ENCODE data around the gene ERBIN. TPM values are rescaled to one million over a fixed set of nuclear protein-coding genes. Genes with fewer than 3 reads are reported as not detected.

ERBIN gene
- total and polyA plus RNA-seq, 2 of the 13 experiments (the other 11 are each of a cell fraction or from before 2014, with no cell fraction given): 14.4 to 41.7 TPM

- no peak for TF ChIP-seq ZBTB40 (IDR thresholded peaks at IDR 0.05)
- no peak for TF ChIP-seq ZBTB40 (CRISPR knock-in tag; IDR thresholded peaks at IDR 0.05)
- TF ChIP-seq ADNP (CRISPR knock-in tag; IDR thresholded peaks at IDR 0.05): no peak
- TF ChIP-seq PAXIP1 (CRISPR knock-in tag; conservative IDR thresholded peaks at IDR 0.05): no peak
- no peak for TF ChIP-seq NAIF1 (CRISPR knock-in tag; IDR thresholded peaks at IDR 0.05; ENCODE audit: borderline replicate concordance)
- TF ChIP-seq FLYWCH1 (CRISPR knock-in tag; IDR thresholded peaks at IDR 0.05): no peak
- TF ChIP-seq RXRB (CRISPR knock-in tag; IDR thresholded peaks at IDR 0.05; ENCODE audit: borderline replicate concordance): no peak
- no peak for TF ChIP-seq POLR2AphosphoS5 (IDR thresholded peaks at IDR 0.05; ENCODE audit: low read depth, low read length)
Measured at GRCh38 chr5:65903581-65903980, 22.8 kb upstream of the ERBIN start (continued).

All from HepG2 (cell line).